ENCODE results near the gene AGPAT4. TPM values are rescaled to one million over a fixed set of nuclear protein-coding genes. Genes with fewer than 3 reads are reported as not detected.
A peak's percentile ranks its signal among the peaks of the same experiment; 100 is the strongest.

AGPAT4 gene
- total RNA-seq, 2 donors from 2014 or later: 7.6 to 12.1 TPM

- Mint-ChIP-seq H3K27me3 (no peaks in the 10 kb centered on the region), H3K27ac (no peak overlapping the region), H3K9me3 (no peaks in the 10 kb centered on the region), H3K4me1 (ENCODE audit: low read depth in 2 of 2) (no peaks in the 10 kb centered on the region), H3K4me3 (no peak overlapping the region), H3K36me3 (peaks cover 17% of the 10 kb centered on the region)
- ATAC-seq (no peak), DNase-seq (ENCODE audit: low spot score) (no peak)
Measured at GRCh38 chr6:161088676-161089328, 185.1 kb downstream of the AGPAT4 start.

- Mint-ChIP-seq H3K9me3 (no peaks in the 10 kb centered on the region), H3K27ac (no peak overlapping the region)
Measured at GRCh38 chr6:161085246-161085645, 188.6 kb downstream of the AGPAT4 start.

DNA sequence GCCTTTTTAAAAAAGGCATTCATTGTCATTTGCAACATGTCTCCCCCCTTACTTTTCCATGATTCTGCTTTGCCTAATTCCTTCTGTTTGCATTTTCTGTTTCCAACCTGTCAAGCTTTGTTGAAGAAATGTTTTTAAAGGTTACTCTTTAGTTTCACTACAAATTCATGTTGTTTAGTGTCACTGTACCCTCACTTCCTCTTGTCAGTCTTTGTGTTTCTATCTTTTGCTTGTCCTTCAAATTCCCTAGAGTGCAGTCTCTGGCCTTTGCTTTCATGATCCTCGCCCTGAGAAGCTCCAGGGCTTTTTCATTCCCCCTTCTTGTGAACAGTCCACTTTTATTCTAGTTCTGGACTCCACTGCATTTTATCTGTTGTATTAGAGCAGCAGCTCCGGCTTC, 191.6 kb downstream of the AGPAT4 start:
- Mint-ChIP-seq H3K27me3 (no peaks in the 10 kb centered on the region), H3K4me1 (ENCODE audit: low read depth in 2 of 2) (peaks cover 5 to 12% of the 10 kb centered on the region in 2 donors), H3K9me3 (no peaks in the 10 kb centered on the region), H3K4me3 (no peak overlapping the region), H3K27ac (no peak overlapping the region), H3K36me3 (no peaks in the 10 kb centered on the region)
- DNase-seq (ENCODE audit: low spot score) (no peak), ATAC-seq (no peak)

More at GRCh38 chr6:161085246-161085645, 188.6 kb downstream of the AGPAT4 start:
- DNase-seq (ENCODE audit: low spot score) (no peak), ATAC-seq (peak in 1 of 2 donors; percentile 70)
- peaks cover 0 to under 1% of the 10 kb centered on the region in 2 donors for H3K4me1 Mint-ChIP-seq (ENCODE audit: low read depth in 2 of 2)
- H3K4me3 Mint-ChIP-seq: no peak overlapping the region
- H3K27me3 Mint-ChIP-seq: no peaks in the 10 kb centered on the region
- peaks cover 17% of the 10 kb centered on the region for H3K36me3 Mint-ChIP-seq

DNA sequence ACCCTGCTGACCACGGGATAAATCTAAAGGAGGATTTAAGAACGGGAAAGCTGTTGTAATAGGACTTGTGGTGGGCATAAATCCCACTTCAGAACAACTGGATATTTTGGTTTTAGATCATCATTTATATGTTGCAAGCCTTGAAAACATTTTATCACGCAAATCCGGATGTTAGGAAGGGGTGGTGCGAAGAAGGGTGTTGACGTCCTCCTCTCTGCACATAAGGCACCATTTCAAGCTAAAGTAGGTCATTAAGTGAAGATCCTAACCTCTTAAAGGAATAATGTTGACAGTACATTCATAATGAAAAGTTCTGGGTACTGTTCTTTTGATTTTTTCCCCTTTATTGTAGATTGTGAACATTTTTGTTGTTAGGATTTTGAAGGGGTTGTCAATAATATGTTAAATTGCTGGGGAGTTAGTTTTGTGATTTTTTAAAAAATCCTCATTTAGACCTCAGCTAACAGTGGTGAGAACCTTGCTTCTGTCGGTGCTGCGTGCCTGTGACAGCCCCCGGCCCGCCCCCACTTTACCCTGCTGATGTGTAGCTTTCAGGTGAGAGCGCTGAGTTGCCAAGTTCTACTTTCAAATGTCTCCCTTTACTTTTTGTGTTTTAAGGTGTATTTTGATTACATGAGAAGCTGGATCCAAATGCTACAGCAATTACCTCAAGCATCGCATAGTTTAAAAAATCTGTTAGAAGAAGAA, 193.4 kb downstream of the AGPAT4 start:
- ATAC-seq: no peak
- peak overlapping the region; percentile 41 for H3K4me3 Mint-ChIP-seq
- H3K36me3 Mint-ChIP-seq: no peaks in the 10 kb centered on the region
- H3K27me3 Mint-ChIP-seq: no peaks in the 10 kb centered on the region
- DNase-seq (ENCODE audit: low spot score): no peak
- no peaks in the 10 kb centered on the region for H3K9me3 Mint-ChIP-seq
- peak overlapping the region; percentile 29 to 45 for H3K27ac Mint-ChIP-seq
- H3K4me1 Mint-ChIP-seq (ENCODE audit: low read depth in 2 of 2): peaks cover 5 to 12% of the 10 kb centered on the region in 2 donors
